ENCODE results near the gene NEUROD2. TPM values are rescaled to one million over a fixed set of nuclear protein-coding genes. Genes with fewer than 3 reads are reported as not detected.
A peak's percentile ranks its signal among the peaks of the same experiment; 100 is the strongest.

NEUROD2 gene
- total RNA-seq, 6 experiments from 2014 or later: not detected

GRCh38 chr17:39652587-39653315, 45.0 kb upstream of the NEUROD2 start:
- no peak overlapping the region for H3K4me3 ChIP-seq
- DNase-seq: no peak
- 54% methylated on average over 5 of the region's 7 CpGs for WGBS (ENCODE audit: insufficient coverage, low coverage, low lambda C conversion rate, missing lambda C conversion rate)
- no peak for TF ChIP-seq CTCF (IDR thresholded peaks at IDR 0.05)
- no peak for TF ChIP-seq POLR2A (IDR thresholded peaks at IDR 0.05)
- H3K4me1 ChIP-seq: peaks cover 0 to 7% (median 0%) of the 10 kb centered on the region in 4 donors
- H3K27me3 ChIP-seq: no peaks in the 10 kb centered on the region
- intact Hi-C loops (cut with DNase I): no loop called here
- peak in 2 of 4 donors; percentile 24 to 31 for ATAC-seq
- H3K9me3 ChIP-seq: no peaks in the 10 kb centered on the region
- no peak overlapping the region for H3K27ac ChIP-seq
- H3K36me3 ChIP-seq: no peaks in the 10 kb centered on the region

DNA sequence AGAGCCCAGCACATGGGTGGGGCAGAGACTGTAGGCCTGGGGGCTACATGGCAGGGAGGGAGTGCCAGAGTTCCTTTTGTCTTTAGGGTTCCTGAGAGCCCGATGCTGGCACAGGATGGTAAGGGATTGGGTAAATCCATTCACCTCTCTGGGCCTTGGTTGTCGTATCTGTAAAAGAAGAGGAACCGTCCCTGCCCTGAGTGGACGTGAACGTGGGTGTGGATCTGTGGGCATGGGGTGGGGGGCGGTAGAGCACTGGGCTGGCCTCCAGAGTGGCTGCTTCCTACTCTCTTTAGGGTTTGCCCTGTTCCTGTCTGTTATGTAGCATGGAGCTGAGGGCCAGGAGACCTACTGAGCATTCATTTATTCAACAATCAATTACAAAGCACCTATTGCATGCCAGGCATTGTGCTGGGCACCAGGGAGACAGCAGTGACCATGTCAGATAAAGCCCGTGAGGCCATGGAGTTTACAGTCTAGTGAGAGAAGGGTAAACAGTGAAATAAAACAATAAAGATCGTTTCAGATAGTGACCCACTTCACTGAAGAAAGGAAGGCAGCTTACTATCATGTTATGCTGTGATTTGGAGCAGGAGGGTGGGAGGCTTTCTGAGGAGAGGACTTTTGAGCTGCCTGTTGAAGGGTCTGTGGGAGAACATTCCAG, 44.3 kb upstream of the NEUROD2 start:
- no peaks in the 10 kb centered on the region for H3K27me3 ChIP-seq
- TF ChIP-seq CTCF (IDR thresholded peaks at IDR 0.05) (no peak), POLR2A (IDR thresholded peaks at IDR 0.05) (no peak)
- ATAC-seq: no peak
- WGBS (ENCODE audit: insufficient coverage, low coverage, low lambda C conversion rate, missing lambda C conversion rate): 63% methylated on average over 4 of the region's 8 CpGs
- peaks cover 0 to 7% (median 0%) of the 10 kb centered on the region in 4 donors for H3K4me1 ChIP-seq
- DNase-seq: no peak
- H3K27ac ChIP-seq: no peak overlapping the region
- no peaks in the 10 kb centered on the region for H3K9me3 ChIP-seq
- no peak overlapping the region for H3K4me3 ChIP-seq
- intact Hi-C loops (cut with DNase I): no loop called here
- H3K36me3 ChIP-seq: no peaks in the 10 kb centered on the region

GRCh38 chr17:39650121-39650579, 42.4 kb upstream of the NEUROD2 start:
- H3K27me3 ChIP-seq: no peaks in the 10 kb centered on the region
- H3K9me3 ChIP-seq: no peaks in the 10 kb centered on the region
- peaks cover 0 to 7% (median 0%) of the 10 kb centered on the region in 4 donors for H3K4me1 ChIP-seq
- DNase-seq: no peak
- no peaks in the 10 kb centered on the region for H3K36me3 ChIP-seq
- H3K27ac ChIP-seq: no peak overlapping the region
- H3K4me3 ChIP-seq: no peak overlapping the region
- 92% methylated on average over 11 of the region's 11 CpGs for WGBS (ENCODE audit: insufficient coverage, low coverage, low lambda C conversion rate, missing lambda C conversion rate)
- intact Hi-C loops (cut with DNase I): no loop called here
- no peak for ATAC-seq
- TF ChIP-seq CTCF (IDR thresholded peaks at IDR 0.05) (no peak), POLR2A (IDR thresholded peaks at IDR 0.05) (no peak)

GRCh38 chr17:39648616-39649366, 41.1 kb upstream of the NEUROD2 start:
- H3K4me1 ChIP-seq: peaks cover 0 to 2% (median 0%) of the 10 kb centered on the region in 4 donors
- no peaks in the 10 kb centered on the region for H3K27me3 ChIP-seq
- no peaks in the 10 kb centered on the region for H3K9me3 ChIP-seq
- intact Hi-C loops (cut with DNase I): no loop called here
- no peak for ATAC-seq
- 84% methylated on average over 13 of the region's 15 CpGs for WGBS (ENCODE audit: insufficient coverage, low coverage, low lambda C conversion rate, missing lambda C conversion rate)
- no peak overlapping the region for H3K4me3 ChIP-seq
- TF ChIP-seq CTCF (IDR thresholded peaks at IDR 0.05) (no peak), POLR2A (IDR thresholded peaks at IDR 0.05) (no peak)
- DNase-seq: no peak
- no peaks in the 10 kb centered on the region for H3K36me3 ChIP-seq
- no peak overlapping the region for H3K27ac ChIP-seq
